Stimulated activated CD8-positive, alpha-beta memory T cell treated with anti-CD3 and anti-CD28 coated beads, Interleukin-12 subunit alpha, Interleukin-12 subunit beta, amount 100 ng/mL, for 24 hours (primary cell): ENCODE measurements around the gene ANKRD12.

Experiments used
- DNase-seq: peaks from one replicate; pipeline ENCODE4 v3.0.0-alpha.2; 2020; ENCODE audit errors: extremely low read depth

The ANKRD12 gene

DNA sequence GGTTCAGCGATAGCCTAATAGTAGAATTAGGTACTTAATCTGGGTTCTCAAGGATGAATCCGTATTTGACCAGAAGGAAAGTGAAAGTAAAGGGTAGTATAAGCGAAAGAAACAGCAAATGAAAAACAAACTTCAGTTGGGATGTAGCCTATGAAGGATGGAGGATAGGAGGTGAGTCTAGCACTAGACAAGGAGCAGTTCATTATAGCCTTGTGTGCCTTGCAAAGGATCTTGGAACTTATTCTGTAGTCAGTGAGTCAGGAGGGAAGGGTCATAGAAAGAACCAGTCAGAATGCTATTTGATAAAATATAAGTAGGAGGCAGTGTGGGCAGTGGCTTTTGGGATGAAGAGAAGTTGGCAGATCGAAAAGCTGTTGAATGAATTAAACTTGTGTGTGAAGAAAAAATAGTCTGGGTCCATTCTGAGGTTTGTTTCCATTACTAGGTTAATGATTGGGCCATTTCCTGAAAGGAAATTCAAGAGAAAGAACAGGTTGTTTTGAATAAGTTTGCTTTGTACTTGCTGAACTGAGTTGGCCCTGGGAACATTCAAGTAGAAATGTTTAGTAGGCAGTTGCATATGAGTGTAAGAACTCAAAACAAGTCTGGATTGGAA lies 48.5 kb downstream of the ANKRD12 start:
- no peak for DNase-seq

DNA sequence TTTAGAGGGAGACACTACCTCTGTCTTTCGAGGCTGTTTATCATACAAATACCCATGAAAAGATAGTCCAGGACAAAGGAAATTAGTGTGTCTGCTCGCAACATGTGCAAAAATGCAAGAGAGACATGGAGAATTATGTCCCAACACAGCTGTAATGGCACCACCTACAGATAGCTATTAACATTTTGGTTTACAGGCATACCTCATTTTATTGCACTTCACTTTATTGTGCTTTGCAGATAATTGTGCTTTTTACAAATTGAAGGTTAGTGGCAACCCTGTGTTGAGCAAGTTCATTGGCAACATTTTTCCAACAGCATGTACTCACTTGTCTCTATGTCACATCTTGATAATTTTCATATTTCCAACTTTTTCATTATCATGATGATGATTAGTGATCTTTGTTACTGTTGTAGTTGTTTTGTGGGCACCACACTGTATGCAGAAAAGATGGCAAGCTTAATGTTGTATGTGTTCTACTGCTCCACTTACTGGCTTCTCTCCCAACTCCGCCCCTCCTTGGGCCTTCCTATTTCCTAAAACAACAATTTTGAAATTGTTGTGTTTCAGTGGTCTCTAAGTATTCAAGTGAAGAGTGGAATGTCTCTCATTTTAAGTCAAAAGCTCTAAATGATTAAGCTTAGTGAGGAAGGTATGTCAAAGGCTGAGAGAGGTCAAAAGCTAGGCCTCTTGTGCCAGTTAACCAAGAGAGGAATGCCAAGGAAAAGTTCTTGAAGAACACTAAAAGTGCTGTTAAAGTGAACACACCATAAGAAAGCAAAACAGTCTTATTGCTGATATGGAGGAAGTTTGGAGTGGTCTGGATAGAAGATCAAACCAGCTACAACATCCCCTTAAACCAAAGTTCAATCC lies 52.0 kb downstream of the ANKRD12 start:
- no peak for DNase-seq

DNA sequence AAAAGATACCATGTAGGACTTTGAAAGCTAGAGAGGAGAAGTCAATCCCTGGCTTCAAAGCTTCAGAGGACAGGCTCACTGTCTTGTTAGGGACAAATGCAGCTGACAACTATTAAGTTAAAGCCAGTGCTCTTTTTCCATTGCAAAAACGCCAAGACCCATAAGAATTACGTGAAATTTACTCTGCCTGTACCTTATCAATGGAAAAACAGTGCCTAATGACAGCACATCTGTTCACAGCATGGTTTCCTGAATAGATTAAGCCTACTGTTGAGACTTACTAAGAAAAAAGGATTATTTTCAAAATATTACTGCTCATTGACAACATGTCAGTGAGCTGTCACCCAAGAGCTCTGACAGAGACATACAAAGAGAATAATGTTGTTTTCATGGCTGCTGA lies 52.9 kb downstream of the ANKRD12 start:
- DNase-seq, result no peak

DNA sequence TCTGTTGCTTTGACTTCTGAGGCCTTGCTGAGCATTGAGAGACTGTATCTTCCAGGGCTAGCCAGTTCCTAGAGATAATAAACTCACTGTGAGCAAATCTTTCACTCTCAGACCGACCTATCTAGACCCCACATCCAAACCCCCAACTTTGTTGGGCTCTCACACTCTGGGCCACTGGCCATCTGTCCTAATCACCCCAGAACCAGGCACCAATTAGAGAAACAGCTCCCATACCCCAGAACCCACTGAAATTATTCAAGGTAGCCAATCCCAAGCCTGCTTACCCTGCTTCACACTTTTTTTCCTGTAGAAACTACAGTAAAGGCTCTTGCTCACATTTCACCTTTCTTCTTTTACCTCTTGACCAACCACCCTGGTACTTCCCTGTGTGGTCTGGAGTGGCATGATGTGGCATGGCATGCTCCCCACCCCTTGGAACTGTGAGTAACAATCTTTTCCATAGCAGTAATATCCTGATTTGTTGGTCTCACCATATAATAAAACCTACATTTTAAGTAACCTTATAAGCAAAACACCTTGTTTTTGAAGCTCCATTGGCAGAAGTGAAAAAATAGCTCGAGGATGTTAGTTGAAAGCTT lies 55.2 kb downstream of the ANKRD12 start:
- no peak for DNase-seq

DNA sequence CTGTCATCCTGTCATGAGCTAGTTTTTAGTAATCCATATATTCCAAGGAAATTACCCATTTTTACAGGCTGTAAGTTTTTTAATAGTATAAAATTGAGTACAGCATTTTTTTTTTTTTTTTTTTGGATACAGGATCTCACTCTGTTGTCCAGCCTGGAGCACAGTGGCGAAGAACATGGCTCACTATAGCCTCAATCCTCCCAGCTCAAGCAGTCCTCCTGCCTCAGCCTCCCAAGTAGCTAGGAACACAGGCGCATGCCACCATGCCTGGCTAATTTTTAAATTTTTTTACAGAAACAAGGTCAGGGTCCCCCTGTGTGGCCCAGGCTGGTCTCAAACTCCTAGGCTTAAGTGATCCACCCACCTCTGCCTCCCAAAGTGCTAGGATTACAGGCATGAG lies 56.5 kb downstream of the ANKRD12 start:
- DNase-seq, result no peak

DNA sequence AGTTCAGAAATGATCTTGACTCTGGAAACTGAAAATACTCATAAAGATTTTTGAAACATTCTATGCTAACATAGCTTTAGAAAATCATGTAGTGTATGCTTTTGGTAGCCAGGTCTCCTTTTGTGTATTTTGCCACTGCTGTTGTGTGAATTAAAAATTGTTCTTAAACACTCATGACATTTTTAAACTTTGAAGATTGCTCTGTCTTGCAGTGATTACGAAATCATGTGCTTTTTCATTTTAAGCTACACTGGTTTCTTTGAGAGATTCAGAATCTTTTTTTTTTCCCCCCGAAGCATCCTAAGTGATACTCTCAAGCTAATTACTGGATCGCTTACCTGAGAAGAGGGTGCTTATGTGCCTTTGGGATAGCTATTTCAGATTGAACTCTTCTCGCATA lies 60.0 kb downstream of the ANKRD12 start:
- no peak for DNase-seq

DNA sequence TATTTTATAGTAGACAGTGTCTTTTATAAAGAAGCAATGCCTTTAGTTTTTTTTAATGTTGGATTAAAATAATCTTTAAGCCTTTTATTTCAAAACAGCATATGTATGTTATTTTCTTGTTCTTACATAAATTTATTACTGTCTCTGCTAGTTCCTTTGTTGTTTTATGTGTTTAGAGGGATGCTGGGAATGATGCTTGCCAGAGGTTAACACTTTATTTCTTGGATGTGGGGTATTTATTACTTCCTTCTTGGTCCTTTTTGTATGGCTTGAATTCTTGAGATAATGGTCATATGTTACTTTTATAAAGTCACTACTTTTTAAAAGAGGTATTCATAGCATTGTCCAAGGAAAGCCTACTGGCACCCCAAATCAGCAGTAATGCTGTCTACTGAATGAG lies 63.1 kb downstream of the ANKRD12 start:
- no peak for DNase-seq

DNA sequence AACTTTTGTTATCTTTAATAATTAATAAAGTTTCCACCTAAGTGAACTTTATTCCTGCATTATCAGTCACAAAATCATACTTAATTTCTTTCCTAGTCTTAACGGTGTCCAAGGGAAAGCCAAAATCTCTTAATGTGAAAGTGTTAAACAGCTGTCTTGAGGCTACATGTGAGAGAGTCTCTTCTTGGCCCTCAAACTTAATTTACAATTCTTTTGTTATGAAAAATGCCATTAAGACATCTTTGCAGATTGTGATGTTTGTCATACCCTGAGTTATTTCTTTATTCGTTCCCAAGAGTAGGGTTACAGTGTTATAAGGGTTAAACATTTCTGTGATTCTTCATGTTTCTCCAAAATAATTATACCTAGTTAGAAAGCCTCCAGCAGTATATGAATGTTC lies 64.6 kb downstream of the ANKRD12 start:
- no peak for DNase-seq

DNA sequence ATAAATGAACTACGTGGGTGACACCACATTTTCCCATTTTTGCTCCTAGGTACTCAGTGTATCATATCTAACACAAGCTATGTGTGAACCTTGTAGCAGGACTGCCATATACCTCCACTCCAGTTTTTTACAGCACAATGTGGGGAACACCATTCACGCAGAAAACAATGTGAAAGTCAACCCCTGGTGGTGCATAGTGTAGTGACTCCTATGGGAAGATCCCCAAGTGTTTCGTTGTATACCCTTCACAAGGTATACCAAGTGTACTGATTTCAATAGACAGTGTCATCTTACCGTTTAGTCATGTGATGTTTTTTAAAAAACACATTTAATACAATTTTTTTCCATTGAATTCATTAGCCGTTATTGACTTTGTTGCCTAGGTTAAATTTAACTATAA lies 68.1 kb downstream of the ANKRD12 start:
- DNase-seq, result no peak

DNA sequence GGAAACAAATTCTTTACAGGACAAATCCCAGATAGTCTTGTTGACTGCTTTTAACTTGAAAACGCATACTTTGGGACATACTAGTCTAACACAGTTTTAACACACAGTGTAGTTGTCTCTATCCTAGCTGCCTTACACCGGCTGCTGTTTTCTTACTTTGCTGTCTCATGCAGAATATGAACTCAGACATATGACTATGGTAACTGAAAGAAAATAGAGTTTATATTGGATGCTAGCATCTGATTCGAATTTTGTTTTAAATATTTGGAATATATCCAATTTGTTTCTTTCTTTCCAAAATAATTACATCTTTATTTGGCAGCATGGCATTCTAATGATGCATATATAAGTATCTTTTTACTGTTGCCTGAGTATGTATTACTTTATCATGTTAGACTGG lies 69.8 kb downstream of the ANKRD12 start:
- DNase-seq, result no peak

DNA sequence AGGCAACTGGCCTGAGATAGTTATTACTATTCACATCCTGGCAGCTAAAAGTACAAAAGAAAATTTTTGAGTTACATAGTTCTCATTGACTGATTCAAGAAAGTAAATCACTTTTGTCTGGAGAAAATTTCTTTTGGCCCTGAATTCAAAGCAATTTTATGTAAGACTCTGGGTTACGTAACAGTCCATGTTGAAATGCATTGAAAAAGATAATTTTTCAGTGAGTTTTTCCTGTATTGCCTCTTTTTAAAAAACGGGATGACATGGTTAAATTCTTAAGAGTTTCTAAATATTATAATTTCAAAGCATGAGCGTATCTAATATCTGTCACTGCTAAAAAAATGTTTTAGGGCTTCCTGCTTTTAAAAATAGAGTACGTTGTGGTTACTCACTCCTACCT lies 72.7 kb downstream of the ANKRD12 start:
- no peak for DNase-seq

DNA sequence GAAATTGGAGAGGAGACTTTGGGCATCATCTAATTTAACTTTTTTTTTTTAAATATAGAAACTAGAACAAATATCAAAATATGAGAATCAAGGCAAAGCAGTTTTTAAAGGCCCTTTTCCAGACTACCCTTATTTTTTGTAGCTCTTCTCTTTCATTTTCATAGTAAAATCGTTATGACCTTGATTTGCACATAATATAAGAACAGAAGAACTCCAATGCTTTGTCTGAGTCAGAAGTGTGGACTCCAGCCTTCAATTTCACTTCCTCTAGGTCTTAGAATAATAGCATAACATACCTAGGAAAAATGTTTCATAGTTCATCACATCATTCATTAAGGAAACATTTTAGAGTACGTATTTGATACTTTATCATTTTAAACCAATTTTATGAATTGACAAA lies 74.4 kb downstream of the ANKRD12 start:
- no peak for DNase-seq

DNA sequence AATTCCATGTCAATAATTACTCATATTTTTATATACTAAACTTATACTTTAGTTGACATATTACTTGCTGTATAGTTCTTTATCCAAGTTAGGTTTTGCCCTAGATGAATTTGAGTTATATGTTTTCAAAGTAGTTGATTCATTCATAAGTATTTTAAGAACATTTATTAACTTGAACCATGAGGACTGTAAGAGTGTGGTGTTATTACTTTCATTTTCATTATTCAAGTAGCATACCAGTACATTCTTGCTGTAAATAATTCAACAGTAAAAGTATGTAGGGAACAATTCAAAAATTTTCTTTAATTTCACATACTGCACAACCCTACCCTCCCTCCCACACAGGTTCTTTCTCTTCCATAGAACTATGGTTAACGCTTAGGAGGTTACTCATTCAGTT lies 75.4 kb downstream of the ANKRD12 start:
- DNase-seq, result no peak

DNA sequence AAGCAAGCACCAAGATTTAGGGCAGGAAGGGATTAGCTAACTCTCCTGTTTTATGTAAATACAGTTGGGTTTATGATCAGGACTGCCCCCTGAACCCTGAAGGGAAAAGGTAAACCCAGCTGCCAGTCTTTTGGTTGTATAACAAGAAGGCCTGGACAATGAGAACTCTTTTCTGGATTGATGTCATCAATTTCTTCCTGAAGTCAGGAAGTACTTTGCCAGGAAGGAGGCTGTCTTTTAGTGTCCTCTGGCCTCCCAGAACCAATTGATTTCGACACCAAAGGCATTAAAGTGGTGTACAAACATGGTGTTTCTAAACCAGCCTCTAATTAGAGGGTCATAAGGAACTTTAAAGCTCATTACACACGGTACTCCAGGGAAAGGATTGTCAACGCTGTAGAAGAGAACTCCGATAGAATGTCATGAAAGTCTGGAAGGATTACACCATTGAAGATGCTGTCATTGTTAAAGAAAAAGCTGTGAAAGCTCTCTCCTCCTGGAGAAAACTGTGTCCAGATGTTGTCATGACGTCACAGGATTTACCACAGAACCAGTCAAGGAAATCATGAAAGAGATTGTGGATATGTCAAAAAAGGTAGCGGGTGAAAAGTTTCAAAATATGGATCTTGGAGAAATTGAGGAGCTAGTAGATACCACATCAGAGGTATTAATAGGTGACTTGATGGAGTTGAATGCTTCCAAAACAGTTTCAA lies 78.8 kb downstream of the ANKRD12 start:
- DNase-seq, result no peak

DNA sequence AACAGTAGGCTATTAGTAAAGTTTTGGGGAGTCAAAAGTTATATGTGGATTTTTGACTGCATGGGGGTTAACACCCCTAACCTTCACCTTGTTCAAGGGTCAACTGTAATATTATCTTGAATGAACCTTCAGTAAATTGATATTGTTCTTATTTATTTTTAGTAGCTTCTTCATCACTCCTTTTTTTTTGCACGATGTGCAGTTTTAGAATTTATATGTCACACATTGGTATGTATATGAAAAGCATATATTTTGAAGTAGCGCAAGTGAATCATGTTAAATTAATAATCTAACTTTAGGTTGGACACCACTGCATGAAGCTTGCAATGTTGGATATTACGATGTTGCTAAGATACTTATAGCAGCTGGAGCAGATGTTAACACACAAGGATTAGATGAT lies 79.9 kb downstream of the ANKRD12 start:
- DNase-seq, result no peak

DNA sequence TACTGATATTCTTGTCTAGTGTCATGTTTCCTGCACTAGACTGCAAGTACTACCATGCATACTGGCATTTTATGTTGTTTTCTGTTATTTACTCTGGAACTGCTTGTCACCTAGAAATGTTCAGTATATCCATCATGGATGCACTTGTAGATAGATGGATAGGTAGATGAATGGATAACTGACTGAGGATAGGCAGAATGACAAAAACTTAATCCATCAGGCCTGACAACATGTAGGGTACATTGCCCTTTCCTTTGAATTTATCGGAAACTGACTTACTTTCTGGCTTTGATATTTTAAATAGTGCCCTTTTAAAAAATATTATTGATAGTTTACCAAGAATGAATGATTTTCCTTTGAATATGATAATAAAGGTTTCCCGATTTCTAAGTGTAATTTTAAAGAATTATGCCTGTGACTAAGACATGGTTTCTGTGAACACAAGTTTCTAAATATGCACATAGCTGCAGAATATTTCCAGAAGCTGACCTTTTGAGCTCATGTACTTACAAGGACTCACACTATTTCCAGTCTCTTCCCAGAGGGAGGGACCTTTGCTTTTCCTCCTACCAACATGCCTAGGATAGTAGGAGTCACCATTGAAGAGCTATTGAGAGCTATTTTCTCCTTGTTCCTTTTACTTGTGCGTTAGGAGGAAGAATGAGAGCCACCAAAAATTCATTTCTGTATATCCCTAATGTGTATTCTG lies 81.3 kb downstream of the ANKRD12 start:
- no peak for DNase-seq

DNA sequence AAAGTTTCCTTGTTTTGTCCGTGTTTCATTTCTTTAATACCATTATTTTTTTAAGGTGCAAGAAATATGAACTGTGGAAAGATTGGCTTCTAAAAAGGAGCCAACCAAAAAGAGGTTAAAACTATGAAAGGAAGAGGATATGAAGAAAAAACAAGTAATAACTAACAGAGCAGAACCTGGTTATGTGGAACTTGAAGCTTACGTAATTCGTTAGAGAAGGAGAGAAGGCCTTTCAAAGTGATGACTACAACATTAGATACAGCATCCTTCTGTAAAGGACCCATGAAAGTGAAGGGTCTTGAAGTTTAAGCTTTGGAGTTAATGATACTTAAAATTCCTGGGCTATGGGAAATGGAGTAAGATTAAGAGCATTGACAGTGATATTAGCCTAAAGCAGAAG lies 84.5 kb downstream of the ANKRD12 start:
- DNase-seq, result no peak

DNA sequence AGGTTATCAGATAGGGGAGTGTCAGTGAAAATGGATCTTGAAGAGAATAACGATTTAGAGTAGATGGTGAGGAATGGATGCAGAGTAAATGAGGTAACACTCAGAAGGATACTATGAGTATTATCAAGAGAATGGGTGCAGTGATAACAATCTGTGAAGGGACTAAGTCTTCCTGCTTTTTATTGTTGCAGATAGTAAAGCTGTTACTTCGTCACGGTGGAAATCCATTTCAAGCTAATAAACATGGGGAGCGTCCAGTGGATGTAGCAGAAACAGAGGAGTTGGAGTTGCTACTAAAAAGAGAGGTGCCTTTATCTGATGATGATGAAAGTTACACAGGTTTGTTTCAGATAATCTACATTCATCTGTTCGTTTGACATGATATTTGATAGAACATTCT lies 85.1 kb downstream of the ANKRD12 start:
- DNase-seq, result no peak

DNA sequence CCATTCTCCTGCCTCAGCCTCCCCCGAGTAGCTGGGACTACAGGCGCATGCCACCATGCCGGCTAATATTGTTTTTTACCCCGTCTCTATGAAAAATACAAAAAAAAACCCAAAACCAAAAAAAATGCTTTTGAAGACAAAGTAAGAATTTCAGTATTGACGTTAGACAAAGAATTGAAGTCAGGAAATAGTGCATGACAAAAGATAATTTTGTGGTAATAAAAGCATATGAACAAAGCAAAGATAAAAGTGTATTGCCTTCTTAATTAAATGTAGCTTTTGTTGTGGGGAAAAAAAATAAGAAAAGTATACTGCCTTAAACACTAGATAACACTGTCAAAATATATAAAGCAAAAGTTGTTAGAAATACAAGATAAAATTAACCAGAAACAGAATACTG lies 86.8 kb downstream of the ANKRD12 start:
- DNase-seq, result no peak

DNA sequence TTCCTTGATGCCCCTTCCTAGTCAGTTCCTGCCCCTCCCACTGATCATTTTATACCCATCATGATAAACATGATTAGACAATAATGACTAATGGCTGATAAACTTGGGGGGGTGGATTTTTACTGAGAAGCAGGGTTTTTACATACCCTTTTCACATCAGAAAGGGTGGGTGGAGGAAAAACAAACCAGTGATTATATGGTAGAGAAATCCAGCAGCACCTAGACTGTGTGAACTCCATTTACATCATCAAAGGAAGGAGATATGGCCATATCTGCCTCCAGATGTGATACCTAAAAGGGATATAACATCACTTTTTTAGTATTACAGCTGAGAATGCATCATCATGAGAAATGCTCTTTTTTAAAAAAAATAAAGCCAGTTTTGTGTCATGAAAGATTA lies 89.9 kb downstream of the ANKRD12 start:
- DNase-seq, result no peak

DNA sequence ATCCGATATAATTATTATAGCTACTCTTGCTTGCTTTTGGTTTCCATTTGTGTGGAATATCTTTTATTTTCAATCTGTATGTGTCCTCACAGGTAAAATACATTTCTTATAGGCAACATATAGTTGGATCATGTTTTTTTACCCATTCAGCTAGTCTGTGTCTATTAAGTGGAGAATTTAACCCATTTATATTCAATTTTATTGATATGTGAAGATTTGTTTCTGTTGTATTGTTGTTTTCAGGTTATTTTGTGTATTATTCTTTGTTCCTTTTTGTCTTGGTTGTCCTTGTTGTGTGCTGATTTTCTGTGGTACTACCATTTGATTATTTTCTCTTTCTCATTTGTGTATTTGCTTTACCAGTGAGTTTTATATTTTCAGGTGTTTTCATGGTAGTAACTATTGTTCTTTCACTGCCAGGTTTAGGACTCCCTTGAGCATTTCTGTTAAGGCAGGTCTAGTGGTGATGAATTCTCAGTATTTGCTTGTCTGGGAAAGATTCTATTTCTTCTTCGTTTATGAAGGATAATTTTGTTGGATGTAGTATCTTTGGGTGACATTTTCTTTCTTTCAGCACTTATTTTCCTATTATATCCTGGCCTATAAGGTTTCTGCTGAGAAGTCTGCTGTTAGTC lies 95.4 kb downstream of the ANKRD12 start:
- DNase-seq, result no peak
